RKO (cell line): ENCODE data around the gene WDR20.
A peak's percentile ranks its signal among the peaks of the same experiment; 100 is the strongest.

Experiments used
- DNase-seq: peaks from one replicate; pipeline ENCODE4 v3.0.0-alpha.2; 2016; ENCODE audit warnings: low spot score

WDR20 gene

DNA sequence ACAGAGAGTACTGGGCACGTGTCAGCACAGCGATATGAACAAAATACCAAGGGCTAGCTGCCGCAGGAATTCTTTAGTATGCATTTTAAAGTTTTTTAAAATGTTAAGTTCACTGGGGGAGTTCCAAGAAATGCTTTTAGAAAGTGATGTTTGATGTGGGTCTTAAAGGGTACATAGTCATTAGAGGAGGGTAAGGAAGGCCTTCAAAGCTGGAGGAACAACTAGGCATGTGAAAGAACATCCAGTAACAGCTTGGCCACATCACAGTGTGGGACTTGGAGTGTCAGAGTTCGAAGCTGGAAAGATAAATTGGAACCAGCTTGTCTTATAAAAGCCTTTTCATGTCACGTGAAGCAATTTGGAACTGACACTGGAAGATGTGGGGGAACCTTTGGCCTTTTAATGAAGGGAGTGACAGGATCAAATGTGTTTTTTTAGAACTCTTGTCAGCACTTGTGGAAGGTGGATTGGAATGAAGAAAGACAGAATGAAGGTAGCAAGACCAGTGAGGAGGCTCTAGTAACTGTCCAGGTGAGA is 57.7 kb downstream of the WDR20 start:
- no peak for DNase-seq

DNA sequence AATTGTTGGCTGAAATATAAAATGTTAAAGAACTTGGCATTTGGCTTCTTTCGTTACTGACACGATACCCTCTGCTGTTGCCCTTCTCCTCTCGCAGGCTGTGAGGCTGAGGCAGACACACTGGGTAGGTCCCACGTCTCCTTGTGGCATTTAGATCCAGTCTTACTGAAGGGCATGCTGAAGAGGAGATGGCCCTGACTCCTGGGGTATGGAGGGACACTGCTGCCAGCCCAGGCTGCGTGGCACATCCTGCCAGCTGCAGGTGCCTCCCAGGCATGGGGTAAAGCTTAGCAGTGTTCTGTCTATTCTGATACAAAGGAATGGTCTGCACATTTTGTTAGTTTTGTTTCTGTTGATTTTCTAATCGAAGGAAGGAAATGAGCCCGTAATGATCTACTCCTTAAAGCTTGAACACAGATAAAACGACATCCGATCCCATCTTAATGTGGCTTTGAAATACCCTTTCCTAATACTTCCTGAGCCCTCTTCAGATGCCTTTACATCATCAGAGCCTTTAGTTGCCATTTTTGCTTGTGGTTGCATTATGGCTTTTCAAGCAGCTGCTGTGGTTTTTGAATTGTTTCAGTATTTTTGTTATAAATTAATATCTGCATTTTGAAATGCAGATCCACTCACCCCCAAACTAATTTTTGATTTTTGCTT is 61.1 kb downstream of the WDR20 start:
- no peak for DNase-seq

DNA sequence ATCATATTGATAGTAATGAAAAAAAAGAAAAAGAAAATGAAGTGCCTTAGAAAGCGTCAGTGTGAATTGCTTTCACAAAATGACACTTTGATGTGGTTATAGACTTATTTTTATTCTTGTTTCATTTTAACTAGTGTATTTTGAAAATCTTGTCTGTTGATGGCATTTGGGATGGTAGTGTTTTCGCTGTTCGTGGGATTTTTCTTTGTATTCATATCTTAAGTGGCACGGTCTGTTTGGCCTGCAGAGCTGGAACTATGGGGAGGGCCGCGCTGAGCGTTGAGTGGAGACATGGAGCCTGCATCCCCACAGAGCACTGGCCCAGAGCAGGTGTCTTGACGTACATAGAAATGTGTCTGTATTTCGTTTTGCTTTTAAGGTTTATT is 61.6 kb downstream of the WDR20 start:
- no peak for DNase-seq

DNA sequence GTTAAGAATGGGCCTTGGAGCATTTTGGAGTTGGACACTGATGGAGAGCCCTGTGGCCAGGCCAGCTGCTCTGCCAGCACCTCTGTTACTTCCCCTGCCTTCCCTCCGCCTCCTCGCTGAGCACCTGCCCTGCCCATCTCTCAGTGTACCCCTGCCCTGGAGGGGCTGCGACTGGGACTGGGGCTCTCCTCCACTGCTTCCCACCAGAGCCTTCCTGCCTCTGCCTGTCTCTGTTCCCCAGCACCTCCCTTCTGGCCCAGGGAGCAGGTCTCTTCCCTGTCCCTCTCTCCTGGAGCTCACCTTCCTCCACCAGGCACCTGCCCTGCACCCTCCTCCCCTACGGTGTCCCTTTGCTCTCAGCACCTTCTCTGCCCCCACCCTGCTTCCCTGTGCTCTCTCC is 62.1 kb downstream of the WDR20 start:
- no peak for DNase-seq

DNA sequence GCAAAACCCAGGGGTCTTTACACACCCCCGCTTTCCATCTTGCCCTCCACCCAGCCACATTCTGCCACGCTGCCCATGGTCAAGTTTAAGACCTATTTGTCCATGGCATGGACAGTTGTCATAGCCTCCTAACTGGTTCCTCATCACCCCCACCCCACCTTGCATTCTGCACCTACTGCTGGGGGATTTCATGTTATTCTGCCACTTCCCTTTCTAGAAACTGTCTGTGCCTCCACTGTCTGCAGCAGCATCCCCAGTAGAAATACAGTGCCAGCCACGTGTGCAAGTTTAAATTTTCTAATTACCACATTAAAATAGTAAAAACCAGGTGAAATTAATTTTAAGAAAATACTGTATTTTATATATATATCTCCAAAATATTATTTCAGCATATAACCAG is 63.2 kb downstream of the WDR20 start:
- no peak for DNase-seq

DNA sequence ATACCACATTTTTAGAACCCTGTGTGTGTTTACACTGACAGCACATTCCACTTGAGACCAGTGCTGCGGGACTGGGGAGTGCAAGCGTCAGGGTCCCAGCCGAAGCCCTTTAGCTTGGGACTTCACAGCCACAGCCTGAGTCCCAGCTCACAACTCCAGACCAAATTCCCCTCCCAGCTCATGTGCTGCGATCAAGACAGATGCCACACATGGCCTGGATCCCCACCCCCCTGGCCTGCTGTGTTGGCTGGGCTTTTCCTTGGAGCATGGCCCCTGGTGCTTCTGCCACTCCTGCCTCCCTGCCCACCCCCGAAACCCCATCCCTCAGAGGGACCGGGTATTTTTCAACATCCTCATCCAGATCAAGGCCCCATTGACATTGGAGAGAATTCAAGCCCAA is 63.7 kb downstream of the WDR20 start:
- DNase-seq = no peak

DNA sequence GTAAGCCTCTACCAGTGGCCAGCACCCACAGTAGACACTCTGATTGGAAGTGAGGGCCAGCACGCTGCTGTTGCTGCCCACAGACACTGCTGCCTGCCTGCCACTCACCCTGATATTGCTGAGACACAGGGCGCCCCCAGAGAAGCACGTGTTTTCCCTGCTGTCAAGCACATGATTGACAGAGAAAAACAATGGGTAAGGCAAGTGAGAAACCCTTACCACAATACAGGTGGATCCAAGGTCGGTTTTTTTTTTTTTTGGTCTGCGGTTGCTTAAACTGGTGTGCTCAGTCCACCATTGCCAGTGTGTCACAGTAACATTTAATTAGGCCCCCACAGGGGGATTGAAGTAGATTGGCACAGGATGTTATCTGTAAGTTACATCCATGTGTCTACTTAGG is 65.9 kb downstream of the WDR20 start:
- no peak for DNase-seq

DNA sequence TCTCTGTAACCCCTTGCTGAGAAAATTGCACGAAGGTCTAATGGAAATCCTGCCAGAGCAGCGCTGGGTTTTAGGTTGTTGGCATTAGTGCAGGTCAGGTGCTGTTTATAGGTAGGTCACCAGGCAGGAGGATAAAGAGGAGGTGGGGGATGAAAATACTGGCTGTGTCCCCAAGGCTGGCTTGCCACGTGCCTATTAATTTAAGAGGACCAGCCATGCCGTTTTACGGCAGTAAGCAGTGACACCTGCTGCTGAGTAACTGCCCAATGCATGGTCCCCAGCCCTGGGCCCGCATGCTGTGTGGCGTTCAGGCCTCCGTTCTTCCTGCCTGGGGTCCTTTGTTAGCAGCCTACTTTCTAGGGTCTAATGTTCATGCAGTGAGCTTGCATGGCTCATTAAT is 67.2 kb downstream of the WDR20 start:
- no peak for DNase-seq

DNA sequence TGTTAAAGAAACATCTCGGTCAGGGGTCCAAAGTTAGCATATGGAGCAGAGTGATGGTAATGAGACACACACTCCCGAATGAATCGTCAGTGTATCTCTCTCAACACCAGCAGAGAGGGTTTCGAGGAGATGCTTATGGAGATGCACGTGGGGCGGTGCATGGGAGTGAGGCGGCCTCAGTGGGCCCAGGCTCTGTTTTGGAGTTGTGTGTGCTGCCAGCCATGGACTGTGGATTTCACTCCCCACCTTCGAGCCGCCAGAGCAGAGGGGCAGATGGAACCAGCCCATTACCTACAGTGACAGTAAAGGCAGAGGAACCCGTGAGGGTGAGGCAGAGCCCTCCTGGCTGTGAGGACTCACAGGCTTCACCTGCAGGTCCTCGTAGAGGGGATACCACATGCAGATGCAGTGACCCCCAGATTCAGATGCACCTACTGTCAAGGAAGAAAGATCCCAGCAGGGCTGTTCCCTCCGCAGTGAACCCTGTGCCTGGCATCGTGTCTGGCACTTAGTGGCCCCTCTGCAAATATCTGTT is 68.2 kb downstream of the WDR20 start:
- no peak for DNase-seq

DNA sequence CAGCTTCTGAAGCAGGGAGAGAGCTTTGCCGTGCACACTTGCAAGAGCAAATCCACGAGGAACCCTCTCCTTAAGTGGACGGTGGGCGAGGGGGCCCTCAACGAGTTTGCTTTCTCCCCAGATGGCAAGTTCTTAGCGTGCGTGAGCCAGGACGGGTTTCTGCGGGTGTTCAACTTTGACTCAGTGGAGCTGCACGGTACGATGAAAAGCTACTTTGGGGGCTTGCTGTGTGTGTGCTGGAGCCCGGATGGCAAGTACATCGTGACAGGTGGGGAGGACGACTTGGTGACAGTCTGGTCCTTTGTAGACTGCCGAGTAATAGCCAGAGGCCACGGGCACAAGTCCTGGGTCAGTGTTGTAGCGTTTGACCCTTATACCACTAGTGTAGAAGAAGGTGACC is 69.0 kb downstream of the WDR20 start:
- DNase-seq = no peak

DNA sequence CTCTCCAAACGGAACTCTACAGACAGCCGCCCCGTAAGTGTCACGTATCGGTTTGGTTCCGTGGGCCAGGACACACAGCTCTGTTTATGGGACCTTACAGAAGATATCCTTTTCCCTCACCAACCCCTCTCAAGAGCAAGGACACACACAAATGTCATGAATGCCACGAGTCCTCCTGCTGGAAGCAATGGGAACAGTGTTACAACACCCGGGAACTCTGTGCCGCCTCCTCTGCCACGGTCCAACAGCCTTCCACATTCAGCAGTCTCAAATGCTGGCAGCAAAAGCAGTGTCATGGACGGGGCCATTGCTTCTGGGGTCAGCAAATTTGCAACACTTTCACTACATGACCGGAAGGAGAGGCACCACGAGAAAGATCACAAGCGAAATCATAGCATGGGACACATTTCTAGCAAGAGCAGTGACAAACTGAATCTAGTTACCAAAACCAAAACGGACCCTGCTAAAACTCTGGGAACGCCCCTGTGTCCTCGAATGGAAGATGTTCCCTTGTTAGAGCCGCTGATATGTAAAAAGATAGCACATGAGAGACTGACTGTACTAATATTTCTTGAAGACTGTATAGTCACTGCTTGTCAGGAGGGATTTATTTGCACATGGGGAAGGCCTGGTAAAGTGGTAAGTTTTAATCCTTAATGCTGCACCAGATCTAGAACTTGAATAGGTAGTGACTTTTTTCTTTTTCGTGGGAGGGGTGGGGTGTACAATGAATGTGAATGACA is 69.7 kb downstream of the WDR20 start:
- DNase-seq = peak; percentile 15

DNA sequence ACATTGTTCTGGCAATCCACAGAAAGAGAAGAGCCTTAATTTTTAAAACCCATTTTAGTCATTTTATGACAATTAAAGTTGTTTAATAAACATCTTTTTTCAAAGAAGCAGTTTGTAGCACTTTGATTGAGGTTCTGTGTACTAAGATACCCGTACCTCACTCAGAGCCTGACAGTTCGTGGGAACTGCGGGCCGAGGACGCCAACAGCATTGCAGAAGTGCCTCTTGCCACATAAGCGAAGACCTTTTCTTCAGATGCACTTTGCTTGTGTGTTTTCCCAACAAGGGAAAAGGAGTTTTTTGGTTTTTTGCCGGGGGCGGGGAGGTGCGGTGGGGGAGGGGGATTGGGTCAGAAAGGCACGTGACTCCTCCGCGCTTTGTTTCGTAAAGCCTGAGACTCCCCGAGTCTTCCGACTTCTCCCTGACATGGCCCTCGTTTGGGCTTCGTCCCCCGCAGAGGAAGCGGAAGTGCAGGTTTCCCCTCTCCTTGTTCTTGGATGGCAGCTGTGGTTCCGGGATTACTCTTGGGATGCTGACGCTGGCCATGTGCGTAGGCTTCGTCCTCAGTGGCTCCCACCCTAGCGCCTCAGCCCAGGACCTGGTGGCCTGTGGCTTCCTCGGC is 70.8 kb downstream of the WDR20 start:
- DNase-seq = no peak

DNA sequence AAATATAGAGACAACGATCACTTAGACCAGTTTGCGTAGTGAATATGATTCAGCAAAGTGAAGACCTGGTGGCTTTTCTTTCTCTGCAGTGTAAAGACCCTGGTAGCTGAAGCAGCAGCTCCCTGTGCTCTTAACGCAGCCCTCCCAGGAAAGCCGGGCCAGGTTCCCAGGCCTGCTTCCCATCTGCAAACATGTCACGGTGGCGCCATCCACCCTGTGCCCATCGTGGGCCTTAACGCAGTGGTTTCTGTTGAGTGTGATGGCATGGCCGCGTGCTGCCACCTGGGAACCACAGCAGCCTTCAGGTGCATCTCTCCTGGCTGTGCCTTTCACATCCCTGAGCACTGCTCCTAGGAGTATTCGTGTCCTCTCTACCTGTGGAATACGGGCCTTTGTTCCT is 71.5 kb downstream of the WDR20 start:
- no peak for DNase-seq

DNA sequence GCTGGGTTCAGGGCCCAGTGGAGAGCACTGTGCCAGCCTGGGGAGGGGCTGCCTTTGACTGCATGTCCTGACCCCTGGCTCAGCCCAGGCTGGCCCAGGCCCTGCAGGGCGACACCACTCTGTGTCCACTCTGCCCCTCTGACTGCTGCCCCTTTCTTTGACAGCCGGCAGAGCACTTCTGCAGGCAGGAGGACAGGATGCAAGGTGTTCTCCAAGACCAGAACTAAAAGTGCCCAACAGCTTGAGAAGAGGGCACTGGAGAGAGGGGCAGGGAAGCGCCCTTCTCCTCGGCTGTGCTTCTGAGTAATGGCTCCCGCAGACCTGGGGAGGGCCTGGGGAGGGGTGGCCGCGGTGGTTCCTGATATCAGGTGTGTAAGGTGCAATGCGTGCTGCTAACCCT is 72.7 kb downstream of the WDR20 start:
- no peak for DNase-seq

DNA sequence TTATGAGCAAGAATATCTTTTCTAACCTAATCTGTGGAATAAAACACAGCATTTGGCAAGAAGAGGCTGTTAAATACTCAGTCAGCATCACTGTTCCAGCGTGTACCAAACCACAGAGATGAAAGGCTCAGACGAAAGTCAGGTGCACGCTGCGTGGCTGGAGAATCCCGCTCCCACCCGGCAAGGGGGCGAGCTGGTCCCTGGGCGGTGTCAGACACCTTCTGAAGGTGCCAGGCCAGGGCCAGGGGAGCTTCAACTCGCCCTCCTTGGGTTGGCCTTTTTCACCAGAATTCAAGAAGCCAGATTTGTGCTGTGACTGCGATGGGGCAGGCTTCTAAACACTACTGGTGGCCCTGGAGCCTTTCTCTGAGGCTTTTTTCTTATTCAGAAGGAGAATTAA is 73.1 kb downstream of the WDR20 start:
- no peak for DNase-seq

DNA sequence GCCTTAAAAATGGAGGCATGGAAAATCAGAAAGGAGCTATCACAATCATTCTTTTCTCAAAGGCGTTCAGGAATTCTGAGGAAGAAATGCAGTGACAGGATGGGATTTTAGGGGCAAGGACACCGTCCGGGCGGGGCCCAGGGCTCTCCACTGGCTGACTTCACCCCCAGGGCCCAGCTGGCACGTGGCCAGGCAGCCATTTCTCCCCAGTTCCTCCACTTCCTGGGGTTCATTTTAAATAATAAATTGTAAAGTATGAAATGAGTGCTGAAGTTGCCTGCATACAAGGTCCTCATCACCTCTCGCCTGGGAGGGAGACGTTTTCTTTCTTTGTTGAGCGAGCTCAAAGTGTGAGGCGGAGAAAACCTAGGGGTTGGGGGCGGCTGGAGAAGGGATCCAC is 73.8 kb downstream of the WDR20 start:
- no peak for DNase-seq

DNA sequence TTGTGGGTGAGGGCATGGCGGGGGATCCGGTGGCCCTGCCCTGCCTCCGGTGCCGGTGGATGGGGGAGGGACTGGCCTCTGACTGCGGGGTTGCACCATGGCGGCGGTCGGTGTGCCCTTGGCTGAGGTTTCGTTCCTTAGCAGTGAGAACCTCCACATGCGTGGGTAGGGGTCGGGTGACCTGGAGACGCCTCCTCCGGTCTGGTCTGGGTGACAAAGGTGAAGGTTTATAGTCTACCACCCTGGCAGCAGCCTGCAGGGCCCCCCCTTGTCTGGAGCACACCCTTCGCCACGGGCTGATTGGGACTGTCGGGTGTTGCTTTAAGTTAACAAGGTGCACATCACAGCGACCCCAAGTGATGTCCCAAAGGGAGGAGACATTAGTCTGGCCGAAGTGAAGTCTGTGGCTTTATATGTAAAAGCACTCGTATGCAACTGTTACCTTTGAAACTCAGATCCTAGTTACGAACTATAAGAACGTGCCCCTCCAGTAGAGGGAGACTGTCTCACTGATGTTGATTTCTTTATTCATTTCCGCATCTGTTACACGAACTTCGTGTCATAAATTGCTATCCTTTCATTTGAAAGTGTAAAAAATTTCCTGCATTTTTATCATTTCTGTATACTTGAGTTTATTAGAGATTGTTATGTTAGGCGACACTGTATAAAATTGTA is 74.4 kb downstream of the WDR20 start:
- no peak for DNase-seq

DNA sequence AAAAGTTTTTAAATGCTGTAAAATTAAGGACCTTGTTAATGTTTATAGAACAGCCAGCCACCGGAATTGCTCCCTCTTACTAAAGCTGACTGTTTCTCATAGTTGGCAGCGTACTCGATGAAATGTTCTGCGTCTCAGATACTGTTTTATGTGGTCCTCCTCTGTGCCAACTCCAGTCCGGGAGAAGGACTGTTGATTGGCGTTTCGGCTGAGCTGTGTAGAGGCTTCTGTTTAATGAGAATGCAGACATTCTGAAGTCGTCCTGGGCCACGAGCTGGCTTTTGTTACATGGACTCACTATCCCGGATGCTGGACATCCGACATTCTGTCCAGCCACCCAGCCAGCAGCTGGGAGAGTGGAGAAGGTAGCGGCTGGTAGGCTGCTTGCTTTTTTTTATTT is 75.4 kb downstream of the WDR20 start:
- DNase-seq = no peak

DNA sequence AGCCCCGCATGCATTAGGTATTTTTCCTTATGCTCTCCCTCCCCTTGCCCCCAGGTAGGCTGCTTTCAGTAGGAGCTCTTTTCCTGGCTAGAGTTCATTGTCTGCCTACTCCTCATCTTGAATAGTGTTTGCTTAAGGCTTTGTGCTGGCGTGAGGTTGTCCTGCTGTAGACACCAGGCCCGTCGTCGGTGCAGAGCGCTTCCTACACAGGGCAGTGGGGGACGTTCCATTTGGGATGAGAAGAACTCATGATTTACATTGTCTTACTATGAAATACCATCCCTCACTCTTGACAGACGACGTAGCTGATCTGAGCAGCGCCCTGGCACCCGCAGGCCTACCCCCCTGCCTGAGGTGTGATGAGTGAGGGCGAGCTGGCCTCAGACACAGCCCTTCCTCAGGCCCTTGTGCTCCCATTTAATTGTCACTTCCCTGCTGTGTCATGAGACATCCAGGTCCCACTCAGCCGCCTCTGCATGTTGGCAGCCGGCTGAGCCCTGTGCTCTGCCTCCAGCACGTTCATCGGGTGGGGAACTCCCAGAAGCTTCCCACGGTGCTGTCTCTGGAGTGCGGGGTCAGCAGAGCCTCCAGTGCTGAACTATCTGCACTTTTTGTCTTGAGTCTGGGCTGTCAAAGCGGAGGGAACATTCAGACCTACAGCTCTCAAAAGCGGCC is 76.0 kb downstream of the WDR20 start:
- DNase-seq = no peak

DNA sequence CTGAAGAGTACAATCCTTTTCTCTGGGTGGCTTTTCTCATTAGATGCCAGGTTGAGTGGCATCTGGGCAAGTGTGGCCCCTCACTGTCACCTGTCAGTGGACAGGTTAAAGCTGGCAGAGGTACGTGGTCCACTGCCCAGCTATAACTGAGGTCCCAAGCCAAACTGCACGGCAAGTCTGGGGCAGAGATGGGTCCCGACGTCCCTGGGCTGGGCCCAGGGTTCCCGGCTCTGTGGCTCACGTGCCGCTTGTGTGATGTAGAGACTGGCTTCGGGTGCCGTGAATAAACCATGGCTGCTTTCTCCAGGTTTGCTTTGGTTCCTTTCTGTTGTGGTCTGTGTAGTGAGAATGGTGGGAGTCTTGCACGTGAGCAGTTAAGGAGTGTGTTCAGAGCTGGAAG is 77.7 kb downstream of the WDR20 start:
- no peak for DNase-seq

DNA sequence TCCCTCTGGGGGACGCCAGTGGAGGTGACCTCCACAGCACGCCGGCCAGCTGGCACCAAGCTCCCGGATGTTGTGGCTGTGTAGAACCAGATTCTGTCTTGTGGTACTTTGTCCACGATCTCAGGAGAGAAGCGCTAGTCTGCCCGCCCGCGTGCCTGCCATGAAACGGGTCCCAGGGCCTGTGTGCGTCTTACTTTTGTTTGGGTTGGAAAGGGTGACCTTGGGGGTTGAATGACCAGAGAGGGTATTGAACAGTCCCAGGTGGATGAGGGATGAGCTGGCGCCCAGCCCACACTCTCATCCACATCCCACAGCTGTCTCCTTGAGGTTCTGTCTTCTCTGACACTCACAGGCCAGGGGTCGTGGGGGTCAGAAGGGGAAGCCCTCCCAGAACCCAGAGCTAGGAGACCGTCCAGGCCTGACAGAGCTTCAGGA is 78.3 kb downstream of the WDR20 start:
- no peak for DNase-seq

DNA sequence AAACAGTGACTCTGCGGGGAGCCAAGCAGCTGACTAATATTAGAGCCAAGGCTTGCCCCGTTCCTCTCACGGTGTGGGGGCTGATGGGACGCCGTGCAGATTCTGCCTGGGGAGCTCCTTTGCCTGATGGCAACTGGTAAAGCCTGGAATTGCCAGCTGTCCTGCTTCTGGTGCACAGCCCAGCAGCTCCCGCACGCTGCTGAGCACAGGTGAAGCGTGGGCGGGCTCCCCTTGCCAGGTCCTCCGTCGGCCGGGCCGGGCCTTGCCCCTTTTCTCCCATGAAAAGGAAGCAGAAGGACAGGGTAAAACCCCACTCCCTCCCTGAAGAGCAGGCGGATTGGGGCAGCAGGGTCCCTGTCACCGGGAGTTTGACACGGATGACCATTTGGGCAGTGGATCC is 79.0 kb downstream of the WDR20 start:
- no peak for DNase-seq
